ENCODE measurements around the gene POLR2J. TPM values are rescaled to one million over a fixed set of nuclear protein-coding genes. Genes with fewer than 3 reads are reported as not detected.

The POLR2J gene
- total and polyA plus RNA-seq, 5 experiments from 2014 or later, result 44.3 to 112 (median 65.6) TPM

DNA sequence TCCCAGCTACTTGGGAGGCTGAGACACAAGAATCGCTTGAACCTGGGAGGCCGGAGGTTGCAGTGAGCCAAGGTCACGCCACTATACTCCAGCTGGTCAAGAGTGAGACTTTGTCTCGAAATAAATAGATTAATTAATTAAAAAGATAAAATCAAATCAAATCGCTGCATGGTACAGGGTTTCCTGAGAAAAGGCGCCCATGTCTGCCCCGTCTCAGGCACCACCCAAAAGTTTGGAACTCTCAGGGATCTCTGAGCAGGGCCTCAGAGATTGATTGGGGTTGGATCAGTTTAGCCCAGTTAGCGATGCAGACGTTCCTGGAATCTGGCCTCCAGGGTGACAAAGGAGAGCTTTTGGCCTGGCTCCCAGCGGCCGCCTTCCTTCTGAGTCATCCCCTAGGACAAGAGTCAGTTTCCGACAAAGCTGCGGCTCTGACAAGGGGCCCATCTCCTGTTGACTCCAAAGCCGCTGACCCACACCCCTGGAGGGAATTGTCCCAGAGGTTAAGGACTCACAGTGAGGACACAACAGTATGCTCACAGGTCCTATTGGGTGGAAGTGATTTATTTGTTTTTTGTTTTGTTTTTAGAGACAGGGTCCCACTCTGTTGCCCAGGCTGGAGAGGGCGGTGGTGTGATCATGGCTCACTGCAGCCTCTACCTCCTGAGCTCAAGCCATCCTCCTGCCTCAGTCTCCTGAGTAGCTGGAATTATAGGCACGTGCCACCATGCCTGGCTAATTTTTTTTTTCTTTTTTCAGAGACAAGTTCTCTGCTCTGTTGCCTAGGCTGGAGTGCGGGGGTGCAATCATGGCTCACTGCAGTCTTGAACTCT, 38.5 kb downstream of the POLR2J start:
- peaks cover 4 to 33% (median 12%) of the 10 kb centered on the region in 4 donors for H3K4me1 Mint-ChIP-seq
- no peaks in the 10 kb centered on the region for H3K9me3 Mint-ChIP-seq
- DNase-seq (no peak), ATAC-seq (no peak)
- no peaks in the 10 kb centered on the region for H3K27me3 Mint-ChIP-seq
- peaks cover 0 to 58% (median 0%) of the 10 kb centered on the region in 3 donors for H3K36me3 Mint-ChIP-seq
- no peak overlapping the region for H3K4me3 Mint-ChIP-seq
- POLR2A ChIA-PET, result interaction anchor here (1.7 to 4.1 kb wide), 3 partner anchors 11 to 24 kb away, joined by 5 to 19 read pairs (median 12); no protein-coding TSS in a partner anchor
- no peak overlapping the region for H3K27ac Mint-ChIP-seq

GRCh38 chr7:102436118-102436517, 42.6 kb downstream of the POLR2J start:
- Mint-ChIP-seq H3K4me3 (peak overlapping the region in 4 of 10 donors; percentile 31 to 59 (median 52)), H3K27me3 (no peaks in the 10 kb centered on the region), H3K9me3 (no peaks in the 10 kb centered on the region), H3K4me1 (peaks cover 13 to 42% (median 36%) of the 10 kb centered on the region in 4 donors), H3K36me3 (peaks cover 0 to 35% (median 0%) of the 10 kb centered on the region in 3 donors), H3K27ac (peak overlapping the region in 7 of 10 donors; percentile 63 to 93 (median 78))
- POLR2A ChIA-PET, result interaction anchor here (1.8 to 15.8 kb wide), 3 partner anchors 10 to 28 kb away, joined by 4 to 449 read pairs (median 17); partner anchors contain the start of genes ALKBH4 and LRWD1
- DNase-seq (no peak), ATAC-seq (no peak)

- Mint-ChIP-seq H3K36me3 (peaks cover 0 to 21% (median 0%) of the 10 kb centered on the region in 3 donors), H3K4me3 (peak overlapping the region; percentile 76 to 92 (median 86)), H3K27ac (peak overlapping the region; percentile 69 to 95 (median 93)), H3K4me1 (peaks cover 25 to 63% (median 56%) of the 10 kb centered on the region in 4 donors), H3K27me3 (no peaks in the 10 kb centered on the region), H3K9me3 (peaks cover 0 to 6% (median 0%) of the 10 kb centered on the region in 9 donors)
- DNase-seq (peak in 2 of 10 donors; percentile 19 to 22), ATAC-seq (peak; percentile 7 to 10)
- POLR2A ChIA-PET, result interaction anchor here (0.7 to 15.8 kb wide), 9 partner anchors 9 to 39 kb away, joined by 3 to 449 read pairs (median 5); partner anchors contain the start of gene PRKRIP1
Measured at GRCh38 chr7:102434039-102434486, 44.7 kb downstream of the POLR2J start.

GRCh38 chr7:102433219-102434038, 45.3 kb downstream of the POLR2J start, which contains the start of gene ORAI2:
TSS of gene ORAI2 (plus strand) at chr7:102433575. CDS start at chr7:102438957, 5,382 bp downstream.
- DNase-seq, result peak; percentile 82 to 92 (median 85)
- H3K9me3 Mint-ChIP-seq, result peaks cover 0 to 6% (median 0%) of the 10 kb centered on the region in 9 donors
- H3K27ac Mint-ChIP-seq, result peak within 1 kb of the TSS; percentile 99 to 100 (median 100)
- peak within 1 kb of the TSS; percentile 78 to 93 (median 88) for H3K4me3 Mint-ChIP-seq
- H3K4me1 Mint-ChIP-seq, result peaks cover 25 to 69% (median 59%) of the 10 kb centered on the region in 4 donors
- ATAC-seq, result peak; percentile 55 to 67
- peaks cover 0 to 18% (median 0%) of the 10 kb centered on the region in 3 donors for H3K36me3 Mint-ChIP-seq
- POLR2A ChIA-PET, result interaction anchor here (0.7 to 15.8 kb wide), 13 partner anchors 8 to 39 kb away, joined by 3 to 449 read pairs (median 4); partner anchors contain the start of genes ALKBH4, LRWD1 and PRKRIP1
- H3K27me3 Mint-ChIP-seq, result no peaks in the 10 kb centered on the region

- POLR2A ChIA-PET, result interaction anchor here (0.7 to 15.8 kb wide), 8 partner anchors 9 to 36 kb away, joined by 3 to 449 read pairs (median 4); partner anchors contain the start of genes ALKBH4, LRWD1 and PRKRIP1
- H3K27me3 Mint-ChIP-seq, result no peaks in the 10 kb centered on the region
- DNase-seq (peak in 6 of 10 donors; percentile 18 to 70 (median 30)), ATAC-seq (peak; percentile 27 to 29)
- peak overlapping the region; percentile 99 to 100 (median 100) for H3K27ac Mint-ChIP-seq
- peaks cover 0 to 6% (median 0%) of the 10 kb centered on the region in 9 donors for H3K9me3 Mint-ChIP-seq
- peaks cover 25 to 77% (median 64%) of the 10 kb centered on the region in 4 donors for H3K4me1 Mint-ChIP-seq
- peak overlapping the region; percentile 78 to 93 (median 84) for H3K4me3 Mint-ChIP-seq
- H3K36me3 Mint-ChIP-seq, result peaks cover 0 to 15% (median 0%) of the 10 kb centered on the region in 3 donors
Measured at GRCh38 chr7:102432442-102433218, 46.1 kb downstream of the POLR2J start.

GRCh38 chr7:102431617-102432298, 47.0 kb downstream of the POLR2J start:
- peak overlapping the region; percentile 75 to 93 (median 82) for H3K4me3 Mint-ChIP-seq
- H3K27ac Mint-ChIP-seq, result peak overlapping the region; percentile 99 to 100 (median 100)
- H3K36me3 Mint-ChIP-seq, result peaks cover 0 to 10% (median 0%) of the 10 kb centered on the region in 3 donors

GRCh38 chr7:102429141-102429899, 49.4 kb downstream of the POLR2J start:
- Mint-ChIP-seq H3K4me3 (peak overlapping the region in 8 of 10 donors; percentile 40 to 80 (median 65)), H3K27me3 (no peaks in the 10 kb centered on the region)
- POLR2A ChIA-PET, result interaction anchor here (1.1 to 15.8 kb wide), 2 partner anchors 10 to 15 kb away, joined by 5 to 449 read pairs; no protein-coding TSS in a partner anchor

More at GRCh38 chr7:102431617-102432298, 47.0 kb downstream of the POLR2J start:
- peaks cover 0 to 6% (median 0%) of the 10 kb centered on the region in 9 donors for H3K9me3 Mint-ChIP-seq
- DNase-seq, result peak in 9 of 10 donors; percentile 49 to 77 (median 67)
- POLR2A ChIA-PET, result interaction anchor here (1.5 to 15.8 kb wide), 4 partner anchors 12 to 36 kb away, joined by 4 to 449 read pairs (median 14); partner anchors contain the start of gene PRKRIP1
- no peaks in the 10 kb centered on the region for H3K27me3 Mint-ChIP-seq
- H3K4me1 Mint-ChIP-seq, result peaks cover 29 to 86% (median 72%) of the 10 kb centered on the region in 4 donors
- peak; percentile 63 to 68 for ATAC-seq

GRCh38 chr7:102427019-102427405, 51.7 kb downstream of the POLR2J start:
- no peak for DNase-seq
- H3K36me3 Mint-ChIP-seq, result peaks cover 0 to 5% (median 2%) of the 10 kb centered on the region in 3 donors

More at GRCh38 chr7:102429141-102429899, 49.4 kb downstream of the POLR2J start:
- no peak for ATAC-seq
- peaks cover 0 to 6% (median 0%) of the 10 kb centered on the region in 9 donors for H3K9me3 Mint-ChIP-seq
- DNase-seq, result no peak
- H3K27ac Mint-ChIP-seq, result peak overlapping the region; percentile 99 to 100 (median 100)
- peaks cover 0 to 4% (median 2%) of the 10 kb centered on the region in 3 donors for H3K36me3 Mint-ChIP-seq
- peaks cover 39 to 91% (median 79%) of the 10 kb centered on the region in 4 donors for H3K4me1 Mint-ChIP-seq

DNA sequence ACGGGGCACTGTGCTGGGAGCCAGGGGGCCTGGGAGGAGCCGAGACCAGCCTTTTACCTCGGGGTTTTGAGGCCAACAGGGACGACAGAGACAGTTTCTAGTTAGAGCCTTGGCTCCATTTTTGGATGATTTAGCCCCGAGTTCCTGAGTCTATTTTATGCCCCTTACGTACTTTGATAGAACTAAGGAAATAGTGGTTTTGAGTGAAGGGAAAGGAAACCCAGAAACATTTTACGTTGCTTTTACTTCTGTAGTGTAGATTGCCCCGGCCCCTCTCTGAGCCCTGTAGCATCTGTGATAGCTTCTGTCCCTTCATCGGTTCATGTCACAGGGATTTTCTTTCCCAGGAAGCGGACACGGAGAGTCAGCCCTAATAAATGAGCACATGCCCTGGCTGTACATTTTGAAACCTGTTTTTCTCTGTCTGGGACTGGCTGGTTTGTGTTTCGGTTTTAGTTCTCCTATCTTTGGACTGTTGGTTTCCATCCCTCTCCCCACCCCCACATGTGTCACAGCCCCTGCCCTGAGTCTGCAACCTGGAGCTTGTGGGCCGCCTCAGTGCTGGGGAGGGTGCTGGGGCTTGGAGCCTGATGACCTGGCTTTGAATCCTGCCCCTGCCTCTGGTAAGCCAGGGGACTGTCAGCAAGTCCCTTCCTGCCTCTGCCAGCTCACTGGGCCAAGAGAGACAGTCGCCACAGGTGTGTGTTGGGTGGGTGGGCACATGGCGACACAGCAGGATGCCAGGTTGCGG, 52.3 kb downstream of the POLR2J start:
- peak overlapping the region; percentile 100 for H3K27ac Mint-ChIP-seq
- peak; percentile 75 to 83 for ATAC-seq
- H3K4me1 Mint-ChIP-seq, result peaks cover 36 to 96% (median 76%) of the 10 kb centered on the region in 4 donors
- H3K27me3 Mint-ChIP-seq, result no peaks in the 10 kb centered on the region
- peak overlapping the region; percentile 80 to 94 (median 89) for H3K4me3 Mint-ChIP-seq
- H3K36me3 Mint-ChIP-seq, result peaks cover 0 to 5% (median 2%) of the 10 kb centered on the region in 3 donors
- peak in 9 of 10 donors; percentile 38 to 85 (median 61) for DNase-seq
- H3K9me3 Mint-ChIP-seq, result peaks cover 0 to 6% (median 0%) of the 10 kb centered on the region in 9 donors
- POLR2A ChIA-PET, result interaction anchor here (0.6 to 15.8 kb wide), 12 partner anchors 9 to 1998 kb away, joined by 3 to 449 read pairs (median 12); partner anchors contain the start of genes ALKBH4, ARMC10, LRWD1 and PRKRIP1

More at GRCh38 chr7:102427019-102427405, 51.7 kb downstream of the POLR2J start:
- Mint-ChIP-seq H3K9me3 (peaks cover 0 to 6% (median 0%) of the 10 kb centered on the region in 9 donors), H3K27ac (peak overlapping the region; percentile 100), H3K4me3 (peak overlapping the region; percentile 80 to 94 (median 89)), H3K4me1 (peaks cover 39 to 97% (median 80%) of the 10 kb centered on the region in 4 donors), H3K27me3 (no peaks in the 10 kb centered on the region)
- POLR2A ChIA-PET, result interaction anchor here (0.6 to 15.8 kb wide), 7 partner anchors 8 to 39 kb away, joined by 3 to 449 read pairs (median 17); partner anchors contain the start of genes ALKBH4, LRWD1 and PRKRIP1
- ATAC-seq, result no peak

Data from naive thymus-derived CD8-positive, alpha-beta T cell (primary cell).